ENCODE measurements around the gene CXADR. TPM values are rescaled to one million over a fixed set of nuclear protein-coding genes. Genes with fewer than 3 reads are reported as not detected.
"Not testable (repeated sequence)": the region's sequence is repeated elsewhere in the genome, so short reads cannot be mapped to it uniquely, and the experiment has no call there.

Gene CXADR
- total RNA-seq, 3 donors from 2014 or later = 31.5 to 85.9 (median 85.4) TPM

- H3K4me1 ChIP-seq (ENCODE audit: low read depth) = peaks cover 8% of the 10 kb centered on the region
- ATAC-seq (no peak), DNase-seq (no peak)
- H3K36me3 ChIP-seq (ENCODE audit: low read depth) = no peaks in the 10 kb centered on the region
- H3K4me3 ChIP-seq = no peak overlapping the region
- no peak for TF ChIP-seq CTCF (IDR thresholded peaks at IDR 0.05)
- intact Hi-C loops (cut with DNase I, micrococcal nuclease) = no loop called here
- no peaks in the 10 kb centered on the region for H3K9me3 ChIP-seq
Measured at GRCh38 chr21:17495680-17496079, 17.2 kb upstream of the CXADR start.

- intact Hi-C loops (cut with DNase I, micrococcal nuclease) = no loop called here
- DNase-seq (no peak), ATAC-seq (no peak)
- no peaks in the 10 kb centered on the region for H3K36me3 ChIP-seq (ENCODE audit: low read depth)
- H3K4me3 ChIP-seq = no peak overlapping the region
- no peak for TF ChIP-seq CTCF (IDR thresholded peaks at IDR 0.05)
- H3K9me3 ChIP-seq = no peaks in the 10 kb centered on the region
- peaks cover 19% of the 10 kb centered on the region for H3K4me1 ChIP-seq (ENCODE audit: low read depth)
Measured at GRCh38 chr21:17497316-17497715, 15.5 kb upstream of the CXADR start.

GRCh38 chr21:17498586-17498985 is 14.3 kb upstream of the CXADR start:
- intact Hi-C loops (cut with DNase I, micrococcal nuclease) = no loop called here
- Histone ChIP-seq H3K36me3 (ENCODE audit: low read depth) (no peaks in the 10 kb centered on the region), H3K9me3 (no peaks in the 10 kb centered on the region), H3K4me1 (ENCODE audit: low read depth) (peaks cover 12% of the 10 kb centered on the region), H3K4me3 (no peak overlapping the region)
- ATAC-seq = no peak
- DNase-seq = no peak
- TF ChIP-seq CTCF (IDR thresholded peaks at IDR 0.05) = no peak

GRCh38 chr21:17501107-17502006 is 11.5 kb upstream of the CXADR start:
- intact Hi-C loops (cut with DNase I, micrococcal nuclease) = no loop called here
- no peak for TF ChIP-seq CTCF (IDR thresholded peaks at IDR 0.05)
- no peaks in the 10 kb centered on the region for H3K9me3 ChIP-seq
- H3K36me3 ChIP-seq (ENCODE audit: low read depth) = no peaks in the 10 kb centered on the region
- no peak for DNase-seq
- H3K4me1 ChIP-seq (ENCODE audit: low read depth) = peaks cover 12% of the 10 kb centered on the region
- peak; percentile 94 for ATAC-seq
- H3K4me3 ChIP-seq = no peak overlapping the region

- H3K4me3 ChIP-seq; intact Hi-C loops (cut with DNase I, micrococcal nuclease); H3K36me3 ChIP-seq (ENCODE audit: low read depth); ATAC-seq; H3K9me3 ChIP-seq; DNase-seq: not testable (repeated sequence)
- peaks cover 12% of the 10 kb centered on the region for H3K4me1 ChIP-seq (ENCODE audit: low read depth)
Measured at GRCh38 chr21:17502985-17503384, 9.9 kb upstream of the CXADR start.

GRCh38 chr21:17506951-17507350 is 5.9 kb upstream of the CXADR start:
- no peak overlapping the region for H3K4me3 ChIP-seq
- no peak for TF ChIP-seq CTCF (IDR thresholded peaks at IDR 0.05)
- no peaks in the 10 kb centered on the region for H3K9me3 ChIP-seq
- DNase-seq (peak in 2 of 3 donors; percentile 53 to 59), ATAC-seq (peak; percentile 23)
- intact Hi-C loops (cut with DNase I, micrococcal nuclease) = no loop called here
- H3K4me1 ChIP-seq (ENCODE audit: low read depth) = peaks cover 14% of the 10 kb centered on the region
- H3K36me3 ChIP-seq (ENCODE audit: low read depth) = no peaks in the 10 kb centered on the region

Measured in mucosa of descending colon (tissue), 3 donors.